Measurements from ENCODE around the gene EVA1B. TPM values are rescaled to one million over a fixed set of nuclear protein-coding genes. Genes with fewer than 3 reads are reported as not detected.

The EVA1B gene
- 114 and 163 TPM in 2 replicates for total RNA-seq (2012; rRNA removed)

- Histone ChIP-seq H3K27me3 (ENCODE audit: control insufficient read depth, insufficient read depth, low read length) (no peaks in the 10 kb centered on the region), H3K4me3 (ENCODE audit: low read length) (peak within 1 kb of the TSS; percentile 90), H3K4me1 (ENCODE audit: control insufficient read depth, insufficient read depth, low read length) (peaks cover 26% of the 10 kb centered on the region), H3K9me3 (replicated peaks; ENCODE audit: low read length) (no peaks in the 10 kb centered on the region), H3K36me3 (ENCODE audit: insufficient read depth, low read length) (peaks cover 15% of the 10 kb centered on the region), H3K9ac (ENCODE audit: low read depth, low read length) (peak within 1 kb of the TSS; percentile 88), H3K4me2 (ENCODE audit: low read length) (peak within 1 kb of the TSS; percentile 94)
Measured at GRCh38 chr1:36323636-36324352, at the start of gene EVA1B. TSS of gene EVA1B (minus strand) at chr1:36323645. CDS start at chr1:36323037, 608 bp downstream.

DNA sequence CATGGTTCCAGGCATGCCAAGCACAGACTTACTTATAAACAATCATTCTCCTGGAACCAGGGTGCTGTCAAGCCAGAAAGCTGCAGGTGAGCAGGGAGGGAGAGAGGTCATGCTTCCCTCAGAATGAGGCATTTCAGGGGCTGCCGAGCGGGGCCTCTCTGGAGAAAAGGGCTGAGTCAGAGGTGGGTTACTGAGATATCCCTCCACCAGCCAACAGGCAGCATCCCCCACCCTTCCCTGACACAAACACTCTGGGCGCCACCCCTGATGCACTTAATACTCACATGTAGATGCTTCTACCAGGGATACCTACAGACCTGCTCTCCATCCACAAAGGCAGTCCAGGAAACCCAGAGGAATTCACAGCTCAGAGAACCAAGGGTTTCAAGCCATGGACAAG is 49.2 kb upstream of the EVA1B start:
- H3K9ac ChIP-seq (ENCODE audit: low read depth, low read length): peak overlapping the region; percentile 73
- peaks cover 47% of the 10 kb centered on the region for H3K4me1 ChIP-seq (ENCODE audit: control insufficient read depth, insufficient read depth, low read length)
- H3K9me3 ChIP-seq (replicated peaks; ENCODE audit: low read length): no peaks in the 10 kb centered on the region
- H3K4me2 ChIP-seq (ENCODE audit: low read length): peak overlapping the region; percentile 79
- H3K27me3 ChIP-seq (ENCODE audit: control insufficient read depth, insufficient read depth, low read length): no peaks in the 10 kb centered on the region
- H3K36me3 ChIP-seq (ENCODE audit: insufficient read depth, low read length): peaks cover 16% of the 10 kb centered on the region
- peak overlapping the region; percentile 6 for H3K4me3 ChIP-seq (ENCODE audit: low read length)

- Histone ChIP-seq H3K4me2 (ENCODE audit: low read length) (no peak overlapping the region), H3K4me1 (ENCODE audit: control insufficient read depth, insufficient read depth, low read length) (peaks cover 55% of the 10 kb centered on the region), H3K36me3 (ENCODE audit: insufficient read depth, low read length) (peaks cover 14% of the 10 kb centered on the region), H3K9ac (ENCODE audit: low read depth, low read length) (no peak overlapping the region), H3K27me3 (ENCODE audit: control insufficient read depth, insufficient read depth, low read length) (no peaks in the 10 kb centered on the region), H3K4me3 (ENCODE audit: low read length) (no peak overlapping the region), H3K9me3 (replicated peaks; ENCODE audit: low read length) (no peaks in the 10 kb centered on the region)
Measured at GRCh38 chr1:36369061-36369861, 45.8 kb upstream of the EVA1B start.

DNA sequence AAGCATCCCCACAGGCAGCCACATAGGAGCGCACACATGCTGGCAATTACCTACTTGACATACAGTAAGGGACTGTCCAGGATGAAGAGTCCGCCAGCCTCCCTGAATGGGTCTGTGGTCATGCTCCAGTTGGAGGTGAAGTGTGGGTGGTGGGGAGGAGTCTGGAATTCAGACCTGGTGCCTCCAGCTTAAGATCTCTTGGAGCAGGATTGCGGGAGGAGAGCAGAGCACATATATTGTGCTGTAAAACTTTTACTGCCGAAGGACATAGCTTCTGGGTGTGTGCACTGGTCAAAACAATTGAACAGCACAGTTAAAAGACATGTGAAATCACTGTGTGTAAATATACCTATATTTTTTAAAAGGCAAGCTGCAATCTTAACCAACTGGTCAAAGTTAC is 44.4 kb upstream of the EVA1B start:
- no peak overlapping the region for H3K9ac ChIP-seq (ENCODE audit: low read depth, low read length)
- H3K27me3 ChIP-seq (ENCODE audit: control insufficient read depth, insufficient read depth, low read length): no peaks in the 10 kb centered on the region
- H3K9me3 ChIP-seq (replicated peaks; ENCODE audit: low read length): no peaks in the 10 kb centered on the region
- peaks cover 20% of the 10 kb centered on the region for H3K36me3 ChIP-seq (ENCODE audit: insufficient read depth, low read length)
- no peak overlapping the region for H3K4me3 ChIP-seq (ENCODE audit: low read length)
- peaks cover 41% of the 10 kb centered on the region for H3K4me1 ChIP-seq (ENCODE audit: control insufficient read depth, insufficient read depth, low read length)
- H3K4me2 ChIP-seq (ENCODE audit: low read length): no peak overlapping the region

- H3K27me3 ChIP-seq (ENCODE audit: control insufficient read depth, insufficient read depth, low read length): no peaks in the 10 kb centered on the region
- H3K9me3 ChIP-seq (replicated peaks; ENCODE audit: low read length): no peaks in the 10 kb centered on the region
- H3K9ac ChIP-seq (ENCODE audit: low read depth, low read length): no peak overlapping the region
- peaks cover 27% of the 10 kb centered on the region for H3K36me3 ChIP-seq (ENCODE audit: insufficient read depth, low read length)
- H3K4me3 ChIP-seq (ENCODE audit: low read length): no peak overlapping the region
- H3K4me2 ChIP-seq (ENCODE audit: low read length): no peak overlapping the region
- H3K4me1 ChIP-seq (ENCODE audit: control insufficient read depth, insufficient read depth, low read length): peaks cover 33% of the 10 kb centered on the region
Measured at GRCh38 chr1:36367066-36367465, 43.6 kb upstream of the EVA1B start.

- Histone ChIP-seq H3K9me3 (replicated peaks; ENCODE audit: low read length) (no peaks in the 10 kb centered on the region), H3K36me3 (ENCODE audit: insufficient read depth, low read length) (peaks cover 36% of the 10 kb centered on the region), H3K27me3 (ENCODE audit: control insufficient read depth, insufficient read depth, low read length) (no peaks in the 10 kb centered on the region), H3K4me1 (ENCODE audit: control insufficient read depth, insufficient read depth, low read length) (peaks cover 29% of the 10 kb centered on the region), H3K9ac (ENCODE audit: low read depth, low read length) (peak overlapping the region; percentile 25), H3K4me2 (ENCODE audit: low read length) (peak overlapping the region; percentile 53), H3K4me3 (ENCODE audit: low read length) (peak overlapping the region; percentile 21)
Measured at GRCh38 chr1:36366091-36366661, 42.7 kb upstream of the EVA1B start.

DNA sequence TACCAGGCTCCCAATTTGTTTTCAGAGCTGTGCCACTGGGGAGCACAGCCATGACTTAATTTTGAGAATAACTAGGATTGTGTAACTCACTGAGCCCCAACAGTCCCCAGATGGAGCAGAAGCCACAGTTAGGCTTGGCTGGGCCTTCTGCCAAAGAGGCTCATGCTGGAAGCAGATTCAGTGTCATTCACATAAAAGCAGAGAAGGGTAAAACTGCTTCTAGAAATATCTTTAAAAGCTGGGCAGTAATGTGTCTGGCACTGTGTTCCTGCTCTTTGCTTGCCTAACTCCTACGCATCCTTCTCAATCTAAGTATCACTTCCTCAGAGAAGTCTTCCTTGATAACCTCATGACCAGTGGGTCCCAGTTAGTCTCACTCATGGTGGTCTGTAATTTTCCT is 41.9 kb upstream of the EVA1B start:
- H3K9ac ChIP-seq (ENCODE audit: low read depth, low read length): peak overlapping the region; percentile 25
- H3K27me3 ChIP-seq (ENCODE audit: control insufficient read depth, insufficient read depth, low read length): no peaks in the 10 kb centered on the region
- H3K4me1 ChIP-seq (ENCODE audit: control insufficient read depth, insufficient read depth, low read length): peaks cover 29% of the 10 kb centered on the region
- H3K4me3 ChIP-seq (ENCODE audit: low read length): no peak overlapping the region
- peaks cover 42% of the 10 kb centered on the region for H3K36me3 ChIP-seq (ENCODE audit: insufficient read depth, low read length)
- H3K9me3 ChIP-seq (replicated peaks; ENCODE audit: low read length): no peaks in the 10 kb centered on the region
- peak overlapping the region; percentile 53 for H3K4me2 ChIP-seq (ENCODE audit: low read length)

GRCh38 chr1:36359911-36360550 is 36.6 kb upstream of the EVA1B start:
- Histone ChIP-seq H3K9me3 (replicated peaks; ENCODE audit: low read length) (no peaks in the 10 kb centered on the region), H3K4me1 (ENCODE audit: control insufficient read depth, insufficient read depth, low read length) (peaks cover 11% of the 10 kb centered on the region), H3K36me3 (ENCODE audit: insufficient read depth, low read length) (peaks cover 59% of the 10 kb centered on the region), H3K27me3 (ENCODE audit: control insufficient read depth, insufficient read depth, low read length) (no peaks in the 10 kb centered on the region), H3K4me2 (ENCODE audit: low read length) (no peak overlapping the region), H3K9ac (ENCODE audit: low read depth, low read length) (no peak overlapping the region), H3K4me3 (ENCODE audit: low read length) (no peak overlapping the region)

- H3K4me3 ChIP-seq (ENCODE audit: low read length): no peak overlapping the region
- no peaks in the 10 kb centered on the region for H3K27me3 ChIP-seq (ENCODE audit: control insufficient read depth, insufficient read depth, low read length)
- no peak overlapping the region for H3K9ac ChIP-seq (ENCODE audit: low read depth, low read length)
- H3K9me3 ChIP-seq (replicated peaks; ENCODE audit: low read length): no peaks in the 10 kb centered on the region
- no peak overlapping the region for H3K4me2 ChIP-seq (ENCODE audit: low read length)
- H3K4me1 ChIP-seq (ENCODE audit: control insufficient read depth, insufficient read depth, low read length): peaks cover 10% of the 10 kb centered on the region
- H3K36me3 ChIP-seq (ENCODE audit: insufficient read depth, low read length): peaks cover 66% of the 10 kb centered on the region
Measured at GRCh38 chr1:36359383-36359782, 35.9 kb upstream of the EVA1B start.

DNA sequence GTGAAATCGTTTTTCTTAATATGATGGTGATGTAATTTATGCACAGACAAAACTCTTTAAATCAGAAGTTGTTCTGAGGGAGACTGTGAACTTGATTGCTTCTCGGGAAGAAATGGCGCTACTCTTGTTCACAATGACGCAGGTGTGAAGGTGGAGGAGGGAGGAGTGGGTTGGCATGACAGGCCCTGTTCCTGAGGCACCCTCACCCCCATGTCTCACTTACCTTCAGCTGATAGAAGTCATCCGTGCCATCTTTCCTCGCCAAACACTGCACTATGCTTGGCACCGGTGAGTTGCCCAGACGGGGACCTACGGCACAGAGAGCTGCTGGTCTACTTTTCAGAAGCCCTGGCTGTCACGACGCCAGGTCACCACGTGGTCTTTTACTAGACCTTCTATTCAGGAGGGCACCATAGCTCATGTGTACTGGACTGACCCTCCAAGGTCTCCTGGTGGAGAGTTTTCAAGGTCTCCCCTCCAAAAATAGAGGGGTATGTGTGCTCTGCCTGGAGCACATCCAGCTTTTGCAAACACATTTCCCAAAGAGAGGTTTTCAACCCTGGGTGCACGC is 35.2 kb upstream of the EVA1B start:
- Histone ChIP-seq H3K4me2 (ENCODE audit: low read length) (no peak overlapping the region), H3K9ac (ENCODE audit: low read depth, low read length) (no peak overlapping the region), H3K9me3 (replicated peaks; ENCODE audit: low read length) (no peaks in the 10 kb centered on the region), H3K27me3 (ENCODE audit: control insufficient read depth, insufficient read depth, low read length) (no peaks in the 10 kb centered on the region), H3K4me3 (ENCODE audit: low read length) (no peak overlapping the region), H3K4me1 (ENCODE audit: control insufficient read depth, insufficient read depth, low read length) (peaks cover 11% of the 10 kb centered on the region), H3K36me3 (ENCODE audit: insufficient read depth, low read length) (peaks cover 73% of the 10 kb centered on the region)

- H3K4me3 ChIP-seq (ENCODE audit: low read length): no peak overlapping the region
Measured at GRCh38 chr1:36355811-36356210, 32.4 kb upstream of the EVA1B start.

More at GRCh38 chr1:36355811-36356210, 32.4 kb upstream of the EVA1B start:
- Histone ChIP-seq H3K36me3 (ENCODE audit: insufficient read depth, low read length) (peaks cover 58% of the 10 kb centered on the region), H3K9ac (ENCODE audit: low read depth, low read length) (no peak overlapping the region), H3K4me1 (ENCODE audit: control insufficient read depth, insufficient read depth, low read length) (peaks cover 39% of the 10 kb centered on the region), H3K9me3 (replicated peaks; ENCODE audit: low read length) (no peaks in the 10 kb centered on the region), H3K27me3 (ENCODE audit: control insufficient read depth, insufficient read depth, low read length) (no peaks in the 10 kb centered on the region), H3K4me2 (ENCODE audit: low read length) (no peak overlapping the region)

Measured in skeletal muscle satellite cell (primary cell).